Liver (tissue), 9 donors: ENCODE data around the gene DMPK. TPM values are rescaled to one million over a fixed set of nuclear protein-coding genes. Genes with fewer than 3 reads are reported as not detected.

Experiments used
- DNase-seq: peaks from one replicate; pipeline ENCODE4 v3.0.0-alpha.2; 2017; ENCODE audit warnings: low spot score
- H3K27ac ChIP-seq, 2 donors: one replicate each; pipeline ENCODE4 v1.7.0; 2013; ENCODE audit warnings: inconsistent platforms in 2 of 2, low read length in 2 of 2, control low read depth in 1 of 2, low read depth in 1 of 2, mild to moderate bottlenecking in 1 of 2
- H3K27me3 ChIP-seq, 4 donors: one replicate each; pipeline versions ENCODE4 v1.6.1 to v1.7.0; 2013; ENCODE audit warnings: low read length in 3 of 4, inconsistent platforms in 1 of 4, mild to moderate bottlenecking in 1 of 4, moderate library complexity in 1 of 4; ENCODE audit not compliant: control insufficient read depth in 4 of 4, insufficient read depth in 4 of 4
- H3K36me3 ChIP-seq, 4 donors: one replicate each; pipeline versions ENCODE4 v1.6.1 to v1.7.0; 2013; ENCODE audit warnings: low read length in 3 of 4, mild to moderate bottlenecking in 3 of 4, low read depth in 1 of 4, moderate library complexity in 1 of 4; ENCODE audit not compliant: control insufficient read depth in 4 of 4, insufficient read depth in 3 of 4
- H3K4me1 ChIP-seq, 4 donors: one replicate each; pipeline versions ENCODE4 v1.6.1 to v1.7.0; 2013; ENCODE audit warnings: low read length in 3 of 4, mild to moderate bottlenecking in 3 of 4, moderate library complexity in 1 of 4; ENCODE audit not compliant: control insufficient read depth in 4 of 4, insufficient read depth in 4 of 4
- H3K4me3 ChIP-seq, 3 donors: one replicate each; pipeline versions ENCODE4 v1.6.1 to v1.7.0; 2013; ENCODE audit warnings: low read length in 3 of 3, control low read depth in 1 of 3, low read depth in 1 of 3, mild to moderate bottlenecking in 1 of 3
- H3K9ac ChIP-seq, 2 donors: one replicate each; pipeline ENCODE4 v1.7.0; 2013; ENCODE audit warnings: low read length in 2 of 2, mild to moderate bottlenecking in 2 of 2, moderate library complexity in 2 of 2, control low read depth in 1 of 2, low read depth in 1 of 2
- H3K9me3 ChIP-seq, 4 donors: one replicate each; pipeline versions ENCODE4 v1.6.1 to v1.7.0; 2013; ENCODE audit warnings: low read length in 3 of 4; ENCODE audit not compliant: control insufficient read depth in 4 of 4
- ATF3 ChIP-seq: IDR thresholded peaks from 2 replicates; pipeline ENCODE4 v1.6.1; 2016; ENCODE audit warnings: antibody characterized with exemption
- CTCF ChIP-seq: fragments of 150-350 bp; IDR thresholded peaks from 2 replicates; pipeline ENCODE4 v1.5.1; 2017; ENCODE audit warnings: improper control_type of control experiment, low read depth, low read length; ENCODE audit not compliant: missing input control
- FOXA1 ChIP-seq: IDR thresholded peaks from 2 replicates; pipeline ENCODE4 v1.6.1; 2016; ENCODE audit warnings: antibody characterized with exemption
- FOXA2 ChIP-seq: IDR thresholded peaks from 2 replicates; pipeline ENCODE4 v1.6.1; 2016; ENCODE audit warnings: antibody characterized with exemption
- HNF4A ChIP-seq, 2 donors: conservative IDR thresholded peaks; 2 replicates each; pipeline ENCODE4 v1.6.1; 2016; ENCODE audit warnings: antibody characterized with exemption in 2 of 2, mild to moderate bottlenecking in 2 of 2
- MAX ChIP-seq: IDR thresholded peaks from 2 replicates; pipeline ENCODE4 v1.6.1; 2016; ENCODE audit warnings: antibody characterized with exemption
- NR2F2 ChIP-seq: IDR thresholded peaks from 2 replicates; pipeline ENCODE4 v1.6.1; 2016; ENCODE audit warnings: antibody characterized with exemption
- RAD21 ChIP-seq, 2 donors: IDR thresholded peaks; 2 replicates each; pipeline ENCODE4 v1.6.1; 2016; ENCODE audit warnings: antibody characterized with exemption in 2 of 2, mild to moderate bottlenecking in 2 of 2
- REST ChIP-seq: IDR thresholded peaks from 2 replicates; pipeline ENCODE4 v1.6.1; 2016; ENCODE audit warnings: antibody characterized with exemption, mild to moderate bottlenecking
- RXRA ChIP-seq, 2 donors: IDR thresholded peaks; 2 replicates each; pipeline ENCODE4 v1.6.1; 2017 to 2018; ENCODE audit warnings: antibody characterized with exemption in 2 of 2, mild to moderate bottlenecking in 1 of 2
- SP1 ChIP-seq: IDR thresholded peaks from 2 replicates; pipeline ENCODE4 v1.6.1; 2018; ENCODE audit warnings: antibody characterized with exemption, mild to moderate bottlenecking
- TAF1 ChIP-seq: conservative IDR thresholded peaks from 2 replicates; pipeline ENCODE4 v1.6.1; 2016; ENCODE audit warnings: antibody characterized with exemption, mild to moderate bottlenecking
- YY1 ChIP-seq: IDR thresholded peaks from 2 replicates; pipeline ENCODE4 v1.6.1; 2016; ENCODE audit warnings: antibody characterized with exemption, mild to moderate bottlenecking
- WGBS: extraction: QIAGEN DNeasy Blood & Tissue Kit; methylation state at CpG from one replicate; pipeline ENCODE4 v1.1.7; 2013; 5-methylcytosine and 5-hydroxymethylcytosine counted together
- polyA plus RNA-seq, 2 donors: library from polyadenylated mRNA; stranded (reverse) in 1 of 2; unstranded in 1 of 2; fragments of 200-250 nt in 1 of 2; fragments of >200 nt in 1 of 2; fragmentation: Nextera tagmentation in 1 of 2; extraction: Ambion mirVana in 1 of 2; gene quantifications; one replicate each; pipeline versions ENCODE4 v1.2.1 to v1.2.3, GENCODE V29; 2013 to 2015
- total RNA-seq, 2 donors: library from RNA; depleted of rRNA; stranded (reverse); fragments of >200 nt; gene quantifications; one replicate each; pipeline ENCODE4 v1.2.3, GENCODE V29; 2014
- donor health status: healthy.
- donor health status: healthy.
- donor health status: healthy.
- donor health status: healthy.
- donor health status: healthy.

The DMPK gene
- total and polyA plus RNA-seq, 4 donors, result 1.8 to 12.5 (median 6.1) TPM

- TF ChIP-seq NR2F2, result peak; percentile 59
- TF ChIP-seq RAD21 (IDR thresholded peaks at IDR 0.05), result peak; percentile 88 to 90
- peak in 1 of 2 donors; percentile 50 for TF ChIP-seq RXRA (IDR thresholded peaks at IDR 0.05)
- TF ChIP-seq CTCF, result peak; percentile 98
- no peak for TF ChIP-seq FOXA2
- no peak overlapping the region for H3K9ac ChIP-seq
- H3K27me3 ChIP-seq, result no peaks in the 10 kb centered on the region
- peaks cover 3 to 28% (median 8%) of the 10 kb centered on the region in 4 donors for H3K36me3 ChIP-seq
- H3K9me3 ChIP-seq, result no peaks in the 10 kb centered on the region
- no peak overlapping the region for H3K4me3 ChIP-seq
- DNase-seq, result peak; percentile 97
- peaks cover 0 to 7% (median 0%) of the 10 kb centered on the region in 4 donors for H3K4me1 ChIP-seq
- WGBS, result 22% methylated on average over 24 of the region's 24 CpGs
- H3K27ac ChIP-seq, result no peak overlapping the region
These were observed 34.9 kb upstream of the DMPK start for GRCh38 chr19:45817010-45817724.

GRCh38 chr19:45816236-45817009, 34.1 kb upstream of the DMPK start:
- no peak overlapping the region for H3K27ac ChIP-seq
- H3K4me1 ChIP-seq, result peaks cover 0 to 7% (median 0%) of the 10 kb centered on the region in 4 donors
- WGBS, result 80% methylated on average over 18 of the region's 18 CpGs
- H3K36me3 ChIP-seq, result peaks cover 3 to 23% (median 7%) of the 10 kb centered on the region in 4 donors
- DNase-seq, result no peak
- H3K9ac ChIP-seq, result no peak overlapping the region
- no peak for TF ChIP-seq TAF1
- TF ChIP-seq MAX, result no peak
- TF ChIP-seq ATF3, result no peak
- TF ChIP-seq CTCF, result no peak
- TF ChIP-seq HNF4A (conservative IDR thresholded peaks at IDR 0.05), result no peak
- no peak for TF ChIP-seq SP1
- no peak for TF ChIP-seq FOXA1
- no peak for TF ChIP-seq RAD21 (IDR thresholded peaks at IDR 0.05)
- TF ChIP-seq REST, result no peak
- TF ChIP-seq YY1, result no peak
- H3K27me3 ChIP-seq, result no peaks in the 10 kb centered on the region
- H3K9me3 ChIP-seq, result no peaks in the 10 kb centered on the region
- H3K4me3 ChIP-seq, result no peak overlapping the region
